Activated CD4-positive, alpha-beta T cell treated with anti-CD3 and anti-CD28 coated beads for 4 hours (primary cell): ENCODE measurements around the gene NEU3.
A peak's percentile ranks its signal among the peaks of the same experiment; 100 is the strongest.
"Not testable (repeated sequence)": the region's sequence is repeated elsewhere in the genome, so short reads cannot be mapped to it uniquely, and the experiment has no call there.

Experiments
- DNase-seq, 2 donors: peaks; one replicate each; pipeline ENCODE4 v3.0.0-alpha.2; 2020

NEU3 gene

DNA sequence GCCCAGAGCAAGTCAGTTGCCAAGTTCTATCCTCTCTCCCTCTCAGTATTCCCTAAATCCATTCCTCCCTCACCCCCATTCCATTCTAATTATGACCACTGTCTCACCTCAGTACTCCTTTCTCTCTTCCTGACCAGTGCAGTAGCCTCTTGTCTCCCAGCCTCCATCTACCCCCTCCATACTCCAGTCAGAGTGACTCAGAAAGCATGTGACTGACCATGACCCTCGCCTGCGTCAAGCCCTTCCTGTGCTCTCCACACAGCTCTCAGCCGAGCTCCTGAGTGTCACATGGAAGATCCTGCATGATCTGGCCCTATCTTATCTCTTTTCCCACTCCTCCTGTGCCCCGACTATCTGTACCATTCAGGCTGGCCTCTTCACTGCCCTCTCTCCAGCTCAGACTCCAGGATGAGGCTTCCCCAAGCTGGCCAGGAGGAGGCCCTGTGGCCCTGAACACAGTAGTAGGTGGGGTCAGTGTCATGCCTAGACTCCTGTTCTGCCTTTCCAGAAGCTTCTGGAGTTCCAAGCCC, 42.6 kb downstream of the NEU3 start:
- DNase-seq, result no peak

DNA sequence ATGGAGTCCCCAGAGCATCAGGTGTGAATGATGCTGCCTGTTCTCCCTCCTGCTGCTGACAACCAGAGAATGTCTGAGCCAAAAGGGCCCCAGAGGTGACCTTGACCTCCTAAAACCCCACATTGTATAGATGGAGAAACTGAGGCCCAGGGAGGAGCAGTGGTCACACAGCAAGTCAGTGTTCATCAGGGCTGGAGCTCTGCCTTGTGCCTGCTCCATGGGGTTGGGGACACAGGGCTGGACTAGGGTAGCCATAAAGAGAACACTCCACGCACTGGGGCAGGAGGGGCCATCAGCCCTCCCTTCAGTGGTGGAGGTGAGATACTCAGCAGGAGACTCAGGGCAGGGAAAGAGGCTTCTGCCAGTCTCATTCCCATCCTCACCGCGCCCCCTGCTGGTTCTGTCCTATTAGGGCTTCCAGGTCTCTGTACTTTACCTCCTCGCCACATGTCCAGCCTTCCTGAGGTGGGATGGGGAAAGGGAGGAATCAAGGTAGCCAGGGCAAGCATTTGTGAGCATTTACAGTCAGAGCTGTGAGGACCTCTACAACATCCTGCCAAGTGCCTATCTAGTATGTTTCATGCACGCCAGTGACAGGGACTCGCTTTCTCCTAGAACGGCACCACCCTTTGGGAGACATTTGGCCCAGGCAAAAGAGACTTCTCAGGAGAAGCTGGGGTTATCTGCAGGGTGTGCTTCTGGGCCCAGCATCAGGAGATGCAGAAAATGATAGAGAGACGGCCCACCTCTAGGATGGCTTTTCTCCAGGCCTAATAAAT, 43.2 kb downstream of the NEU3 start:
- peak; percentile 61 to 64 for DNase-seq

DNA sequence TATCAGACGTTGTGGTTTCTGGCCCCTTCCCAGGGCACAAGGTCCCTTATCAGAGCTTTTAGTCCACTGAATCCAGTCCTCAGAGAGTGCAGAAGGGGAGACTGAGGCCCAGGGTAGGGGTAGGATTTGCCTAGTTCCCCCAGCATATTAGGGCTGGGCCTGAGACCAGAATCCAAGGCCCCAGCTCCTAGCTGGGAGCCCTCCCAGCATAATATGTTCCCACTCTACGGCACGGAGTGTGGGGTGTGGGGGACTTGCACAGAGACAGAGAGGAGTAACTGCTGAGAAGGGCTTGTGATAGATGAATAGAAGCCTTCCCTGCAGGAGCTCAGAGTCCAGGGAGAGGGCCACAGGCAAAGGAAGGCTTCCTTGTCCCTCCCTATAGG, 43.8 kb downstream of the NEU3 start:
- DNase-seq, result no peak

DNA sequence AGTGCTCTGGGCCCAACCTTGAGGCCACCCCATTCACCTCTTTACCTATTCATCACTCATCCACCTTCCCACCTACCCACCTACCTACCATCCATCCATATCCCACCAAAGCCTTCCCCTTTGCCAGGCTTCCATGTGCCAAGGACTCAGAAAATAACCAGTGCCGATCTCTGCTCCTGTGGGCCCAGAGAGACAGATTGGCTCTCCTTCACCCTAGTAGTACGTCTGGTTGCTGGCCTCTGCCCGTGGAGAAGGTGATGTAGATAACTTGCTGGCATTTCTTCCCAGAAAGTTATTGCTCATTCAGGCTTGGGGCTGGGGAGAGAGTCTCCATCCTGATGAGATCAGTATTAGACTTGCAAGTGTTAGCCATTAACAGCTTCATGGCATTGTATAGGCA, 45.2 kb downstream of the NEU3 start:
- DNase-seq, result no peak

DNA sequence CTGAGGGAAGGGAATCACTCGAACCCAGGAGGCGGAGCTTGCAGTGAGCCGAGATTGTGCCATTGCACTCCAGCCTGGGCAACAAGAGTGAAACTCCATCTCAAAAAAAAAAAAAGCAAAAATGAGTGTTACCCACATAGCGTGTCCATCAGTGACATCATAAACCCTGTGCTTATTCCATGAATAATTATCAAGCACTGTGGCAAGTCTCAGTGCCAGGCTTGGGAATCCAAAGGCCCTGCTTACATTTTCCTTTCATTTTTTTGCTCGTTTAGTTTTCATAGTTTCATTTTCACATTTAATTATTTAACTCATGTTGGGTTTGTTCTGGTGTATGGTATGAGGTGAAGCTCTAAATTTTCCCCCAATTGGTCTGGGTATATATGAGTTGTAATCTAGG, 46.5 kb downstream of the NEU3 start:
- DNase-seq, result no peak

DNA sequence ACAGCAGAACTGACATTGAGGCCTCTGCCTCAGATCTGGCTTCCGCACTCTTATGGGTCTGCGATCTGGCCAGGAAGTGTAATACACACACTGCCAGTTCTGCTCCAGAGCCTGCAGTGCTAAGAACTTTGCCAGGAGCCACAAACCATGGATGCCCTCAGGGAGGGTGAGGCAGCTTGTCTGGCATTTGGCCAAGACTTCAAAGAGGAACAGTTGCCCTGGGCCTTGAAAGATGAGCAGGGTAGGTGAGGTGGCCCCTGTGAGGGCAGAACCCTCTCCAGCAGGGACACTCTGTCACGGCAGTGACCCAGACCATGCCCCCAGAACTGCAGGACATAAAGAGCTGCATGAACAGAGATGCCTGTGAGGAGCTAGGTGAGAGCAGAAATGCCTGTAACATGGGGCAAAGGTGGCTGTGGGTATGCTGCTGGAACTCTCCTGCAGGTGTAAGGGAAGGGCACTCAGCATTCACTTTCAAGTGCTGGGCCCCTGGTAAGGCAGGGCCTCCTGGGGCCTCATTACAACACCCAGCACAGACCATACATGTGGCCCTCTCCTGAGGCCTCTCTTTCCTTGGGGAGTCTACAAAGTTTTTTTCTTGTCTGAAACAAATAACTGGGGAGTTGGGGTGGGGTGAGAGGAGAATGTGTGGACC, 47.3 kb downstream of the NEU3 start:
- DNase-seq, result no peak

DNA sequence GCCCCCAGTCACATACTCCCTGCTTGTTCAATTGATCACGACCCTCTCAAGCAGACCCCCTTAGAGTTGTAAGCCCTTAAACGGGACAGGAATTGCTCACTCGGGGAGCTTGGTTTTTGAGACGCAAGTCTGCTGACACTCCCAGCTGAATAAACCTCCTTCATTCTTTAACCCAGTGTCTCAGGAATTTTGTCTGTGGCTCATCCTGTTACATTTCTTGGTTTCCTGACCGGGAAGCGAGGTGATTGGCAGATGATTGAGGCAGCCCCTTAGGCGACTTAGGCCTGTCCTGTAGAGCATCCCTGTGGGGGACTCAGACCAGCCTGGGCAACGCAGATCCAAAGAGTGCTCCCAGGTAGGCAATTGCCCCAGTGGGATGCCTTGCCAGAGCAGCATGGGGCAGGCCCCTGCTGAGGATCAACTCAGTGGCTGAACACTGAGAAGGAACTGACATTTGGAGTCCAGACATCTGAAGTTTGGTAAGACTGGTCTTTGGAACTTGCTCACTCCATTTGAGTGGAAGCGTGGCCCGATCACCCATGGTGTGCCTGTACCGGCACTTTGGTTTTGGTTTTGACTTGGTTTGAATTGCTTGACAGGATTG, 51.5 kb downstream of the NEU3 start:
- no peak for DNase-seq

DNA sequence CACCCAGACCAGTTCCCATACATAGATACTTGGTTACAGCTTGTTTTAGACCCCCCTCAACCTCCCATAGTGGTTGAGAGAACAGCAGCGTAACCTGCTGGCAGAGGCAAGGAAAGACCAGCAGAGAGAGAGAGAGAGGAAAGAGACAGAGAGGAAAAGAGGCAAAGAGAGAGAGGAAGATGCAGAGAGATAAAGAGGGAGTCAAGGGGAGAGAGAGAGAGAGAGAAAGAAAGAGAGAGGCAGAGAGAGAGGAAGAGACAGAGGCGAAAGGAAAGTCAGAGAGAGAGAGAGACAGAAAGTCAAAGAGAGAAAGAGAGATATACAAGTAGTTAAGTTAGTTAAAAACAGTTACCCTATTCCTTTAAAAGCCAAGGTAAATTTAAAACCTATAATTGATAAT, 52.5 kb downstream of the NEU3 start:
- no peak for DNase-seq

DNA sequence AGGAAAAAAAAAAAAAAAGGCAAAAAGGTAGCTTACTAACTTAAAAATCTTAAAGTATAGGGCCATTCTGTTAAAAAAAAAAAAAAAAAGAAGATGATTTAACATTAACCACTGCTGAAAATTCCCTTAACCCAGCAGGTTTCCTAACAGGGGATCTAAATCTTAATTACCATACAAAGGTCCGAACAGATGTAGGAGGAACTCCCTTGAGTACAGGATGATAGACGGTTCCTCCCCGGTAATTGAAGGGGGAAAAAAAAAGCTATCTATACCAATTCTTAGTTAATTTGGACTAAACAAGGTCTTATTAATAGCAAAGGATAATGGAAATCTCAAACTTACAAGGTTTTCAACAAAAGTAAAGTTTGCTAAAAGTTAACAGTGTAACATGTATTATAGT, 53.1 kb downstream of the NEU3 start:
- DNase-seq, result not testable (repeated sequence)

DNA sequence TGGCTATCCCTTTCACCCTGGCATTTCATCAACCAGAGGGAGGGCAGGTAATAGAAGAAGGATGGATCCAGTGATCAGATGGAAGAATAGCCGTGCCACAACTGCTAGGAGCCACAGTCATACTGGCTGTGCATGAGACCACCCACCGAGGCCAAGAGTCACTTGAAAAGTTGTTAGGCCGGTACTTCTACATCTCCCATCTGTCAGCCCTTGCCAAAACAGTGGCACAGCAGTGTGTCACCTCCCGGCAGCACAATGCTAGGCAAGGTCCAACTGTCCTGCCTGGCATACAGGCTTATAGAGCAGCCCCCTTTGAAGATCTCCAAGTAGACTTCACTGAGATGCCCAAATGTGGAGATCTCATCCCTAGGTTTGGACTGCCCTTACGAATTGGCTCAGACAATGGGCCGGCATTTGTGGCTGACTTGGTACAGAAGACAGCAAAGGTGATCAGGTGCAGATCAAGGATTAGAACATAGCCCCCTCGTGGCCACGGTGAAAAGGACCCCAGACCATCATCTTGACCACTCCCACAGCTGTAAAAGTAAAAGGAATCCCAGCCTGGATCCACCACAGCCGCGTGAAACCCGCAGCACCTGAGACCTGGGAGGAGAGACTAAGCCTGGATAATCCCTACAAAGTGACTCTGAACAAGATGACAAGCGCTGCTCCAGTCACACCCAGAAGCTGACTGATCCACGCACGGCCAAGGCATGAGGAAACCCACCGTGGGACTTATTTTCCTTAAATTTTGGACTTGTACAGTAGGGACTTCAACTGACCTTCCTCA, 55.8 kb downstream of the NEU3 start:
- not testable (repeated sequence) for DNase-seq

DNA sequence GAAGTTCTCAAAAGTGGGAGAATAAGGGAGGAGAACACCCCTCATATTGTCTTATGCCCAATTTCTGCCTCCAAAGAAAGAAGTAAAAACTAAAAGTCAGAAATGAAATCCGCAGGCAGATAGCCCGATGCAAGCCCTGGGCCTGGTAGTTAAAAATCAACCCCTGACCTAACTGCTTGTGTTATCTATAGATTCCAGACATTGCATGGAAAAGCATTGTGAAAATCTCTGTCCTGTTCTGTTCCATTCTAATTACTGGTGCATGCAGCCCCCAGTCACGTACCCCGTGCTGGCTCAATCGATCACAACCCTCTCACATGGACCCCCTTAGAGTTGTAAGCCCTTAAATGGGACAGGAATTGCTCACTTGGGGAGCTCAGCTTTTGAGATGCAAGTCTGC, 57.9 kb downstream of the NEU3 start:
- DNase-seq, result not testable (repeated sequence)

DNA sequence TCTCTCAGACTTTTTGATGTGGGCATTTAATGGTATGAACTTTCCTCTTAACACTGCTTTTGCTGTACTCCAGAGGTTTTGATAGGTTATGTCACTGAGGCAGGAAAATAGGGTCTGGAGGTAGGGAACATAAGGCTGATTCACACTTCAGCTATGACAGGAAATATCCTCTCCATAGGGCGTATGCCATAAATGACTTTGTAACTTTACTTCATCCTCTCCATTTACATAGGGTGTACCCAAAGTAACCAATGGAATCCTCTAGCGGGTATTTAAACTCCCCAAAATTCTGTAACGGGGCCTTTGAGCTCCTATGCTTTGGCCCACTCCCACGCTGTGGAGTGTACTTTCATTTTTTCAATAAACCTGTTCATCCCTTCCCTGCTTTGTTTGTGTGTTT, 58.5 kb downstream of the NEU3 start:
- no peak for DNase-seq

DNA sequence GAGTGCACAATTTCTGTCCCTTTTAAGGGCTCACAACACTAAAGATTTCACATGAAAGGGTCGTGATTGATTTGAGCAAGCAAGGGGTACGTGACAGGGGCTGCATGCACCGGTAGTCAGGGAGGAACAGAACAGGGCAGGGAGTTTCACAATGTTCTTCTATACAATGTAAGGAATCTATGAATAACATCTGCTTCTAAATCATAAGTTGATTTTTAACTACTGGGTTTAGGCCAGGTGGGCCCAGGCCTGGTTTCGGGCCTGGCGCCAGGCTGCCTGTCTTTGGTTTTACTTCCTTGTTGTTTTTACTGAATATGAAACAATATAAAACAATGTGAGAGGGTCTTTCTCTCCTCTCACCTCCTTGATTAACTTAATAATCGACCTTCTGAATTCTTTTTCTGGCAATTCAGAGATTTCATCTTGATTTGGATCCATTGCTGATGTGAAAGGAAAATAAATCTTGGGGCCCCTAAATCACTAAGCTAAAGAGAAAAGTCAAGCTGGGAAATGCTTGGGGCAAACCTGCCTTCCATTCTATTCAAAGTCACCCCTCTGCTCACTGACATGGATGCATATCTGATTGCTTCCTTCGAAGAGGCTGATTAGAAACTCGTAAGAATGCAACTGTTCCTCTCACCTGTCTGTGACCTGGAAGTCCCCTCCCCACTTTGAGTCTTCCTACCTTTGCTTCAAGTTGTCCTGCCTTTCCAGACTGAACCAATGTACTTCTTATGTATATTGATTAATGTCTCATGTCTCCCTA, 61.0 kb downstream of the NEU3 start:
- not testable (repeated sequence) for DNase-seq

DNA sequence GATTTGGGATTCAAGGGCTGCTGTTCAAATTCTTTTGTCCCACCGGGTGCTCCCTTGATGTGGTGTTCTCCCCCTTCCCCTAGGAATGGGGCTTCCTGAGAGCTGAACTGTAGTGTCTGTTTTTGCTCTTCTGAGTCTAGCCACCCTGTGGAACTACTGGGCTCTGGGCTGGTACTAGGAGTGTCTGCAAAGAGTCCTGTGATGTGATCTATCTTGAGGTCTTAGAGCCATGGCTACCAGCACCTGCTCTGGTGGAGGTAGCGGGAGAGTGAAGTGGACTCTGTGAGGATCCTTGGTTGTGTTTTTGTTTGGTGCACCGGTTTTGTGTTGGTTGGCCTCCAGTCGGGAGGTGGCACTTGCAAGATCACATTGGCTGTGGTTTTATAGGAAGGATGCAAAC, 61.8 kb downstream of the NEU3 start:
- DNase-seq, result no peak

DNA sequence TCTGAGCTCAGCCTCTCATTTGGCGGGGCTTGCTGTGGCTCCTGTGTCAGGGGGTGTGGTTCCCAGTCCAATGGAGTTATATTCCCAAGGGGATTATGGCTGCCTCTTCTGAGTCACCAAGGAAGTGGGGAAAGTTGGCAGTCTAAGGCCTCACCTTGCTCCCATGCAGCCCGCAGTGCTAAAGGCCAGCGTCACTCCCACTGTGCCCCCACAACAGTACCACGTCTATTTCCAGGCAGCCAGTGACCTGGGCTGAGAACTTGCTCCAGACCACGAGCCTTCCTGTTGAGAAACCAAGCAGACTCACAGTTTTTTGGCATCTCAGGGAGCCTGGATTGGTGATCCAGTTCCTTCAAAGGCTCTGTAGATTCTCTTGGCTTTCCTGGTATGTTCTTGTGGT, 62.3 kb downstream of the NEU3 start:
- DNase-seq, result no peak

DNA sequence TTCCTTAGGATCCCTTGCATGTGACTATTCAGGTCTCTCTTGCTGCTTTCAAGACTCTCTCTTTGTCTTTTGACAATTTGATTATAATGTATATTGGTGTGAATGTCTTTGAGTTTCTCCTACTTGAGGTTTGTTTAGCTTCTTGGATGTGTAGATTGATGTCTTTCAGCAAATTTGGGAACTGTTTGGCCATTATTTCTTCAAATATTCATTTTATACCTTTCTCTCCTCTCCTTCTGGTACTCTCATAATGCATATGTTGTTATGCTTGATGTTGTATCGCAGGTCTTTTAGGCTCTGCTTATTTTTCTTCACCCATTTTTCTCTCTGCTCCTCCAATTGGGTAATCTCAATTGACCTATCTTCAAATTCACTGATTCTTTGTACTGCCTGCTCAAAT, 63.7 kb downstream of the NEU3 start:
- no peak for DNase-seq

DNA sequence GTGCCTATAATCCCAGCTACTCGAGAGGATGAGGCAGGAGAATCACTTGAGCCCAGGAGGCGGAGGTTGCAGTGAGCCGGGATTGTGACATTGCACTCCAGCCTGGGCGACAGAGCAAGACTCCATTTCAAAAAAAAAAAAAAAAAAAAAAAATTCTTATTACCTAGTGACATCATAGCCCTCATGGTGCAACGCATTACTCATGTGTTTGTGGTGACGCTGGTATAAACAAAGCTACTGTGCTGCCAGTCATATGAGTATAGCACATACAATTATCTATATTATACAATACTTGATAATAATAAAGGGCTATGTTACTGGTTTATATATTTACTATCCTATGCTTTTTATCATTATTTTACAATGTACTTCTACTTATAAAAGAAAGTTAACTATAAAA, 66.8 kb downstream of the NEU3 start:
- DNase-seq, result no peak

DNA sequence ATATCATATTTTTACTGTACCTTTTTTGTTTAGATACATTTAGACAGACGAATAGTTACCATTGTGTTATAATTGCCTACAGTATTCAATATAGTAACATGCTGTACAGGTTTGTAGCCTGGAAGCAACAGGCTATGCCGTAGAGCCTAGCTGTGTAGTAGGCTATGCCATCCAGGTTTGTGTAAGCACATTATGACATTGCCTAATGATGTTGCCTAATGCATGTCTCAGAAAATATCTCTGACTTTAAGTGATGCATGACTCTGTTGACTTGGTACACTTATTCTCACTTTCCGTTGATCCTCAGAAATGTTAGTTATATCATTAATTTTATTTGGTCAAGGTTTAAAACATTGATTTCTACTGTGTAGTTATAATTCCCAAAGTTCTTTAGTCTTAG, 68.1 kb downstream of the NEU3 start:
- no peak for DNase-seq

DNA sequence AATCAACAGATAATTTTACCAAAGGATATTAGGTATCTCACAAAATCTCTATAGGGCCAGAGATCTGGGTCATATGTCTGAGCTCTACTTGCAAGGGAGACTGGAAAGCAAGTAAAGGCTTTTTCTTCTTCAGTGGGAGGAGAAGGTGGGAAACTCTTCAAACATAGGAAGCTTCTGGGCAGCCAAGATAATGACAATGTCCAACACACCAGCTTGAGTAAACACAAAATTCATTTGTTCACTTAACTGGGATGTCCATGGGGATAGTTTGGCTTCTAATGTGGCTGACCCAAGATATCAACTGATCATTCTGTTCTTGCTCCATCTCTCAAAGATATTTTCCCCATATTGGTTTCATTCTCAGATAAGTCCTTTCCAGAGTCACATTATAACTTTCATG, 70.6 kb downstream of the NEU3 start:
- no peak for DNase-seq

DNA sequence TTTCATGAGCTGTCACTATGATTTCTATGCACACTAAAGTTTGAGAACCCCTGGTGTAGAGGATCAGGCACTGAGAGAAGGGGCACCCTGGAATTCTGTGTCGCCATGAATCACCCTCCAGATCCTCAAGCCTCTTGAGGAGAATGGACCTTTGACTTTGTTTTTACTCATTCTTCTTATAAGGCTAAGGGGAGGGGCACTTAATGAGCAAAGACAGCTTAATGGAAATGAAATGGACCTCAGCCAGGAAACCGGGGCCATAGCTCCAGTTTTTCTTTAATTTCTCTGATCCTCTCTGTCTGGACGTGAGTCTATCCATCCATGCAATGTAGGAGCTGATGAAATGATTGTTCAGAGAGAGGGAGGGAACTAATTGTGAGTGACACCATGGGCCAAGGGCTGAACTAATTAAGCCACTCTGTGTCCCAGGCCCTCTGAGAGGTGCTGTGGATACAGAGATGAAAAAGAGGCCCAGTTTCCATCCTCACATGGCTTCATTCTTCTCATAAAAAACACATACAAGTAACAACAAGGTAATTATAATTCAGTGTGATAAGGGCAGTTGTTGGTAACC, 75.1 kb downstream of the NEU3 start:
- DNase-seq, result no peak

DNA sequence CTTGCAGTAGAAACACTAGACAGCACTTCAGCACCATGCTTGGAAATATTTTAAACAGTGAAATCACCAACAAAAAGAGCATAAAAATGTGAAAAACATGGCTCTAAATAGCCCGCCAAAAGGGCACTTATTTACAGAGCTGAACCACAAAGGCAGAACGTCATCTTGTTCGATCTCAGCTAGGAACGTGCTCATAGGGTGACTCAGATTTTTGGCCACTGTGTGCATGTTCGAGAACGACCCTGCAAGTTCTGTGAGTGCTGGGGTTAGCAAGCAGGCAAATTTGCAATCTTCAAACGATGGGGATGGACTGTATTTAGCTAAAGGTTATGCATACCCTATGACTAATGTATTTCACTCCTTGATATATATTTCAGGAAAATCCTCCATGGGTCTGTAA, 77.3 kb downstream of the NEU3 start:
- DNase-seq, result no peak
